K562 (cell line): ENCODE measurements around the gene PBRM1. TPM values are rescaled to one million over a fixed set of nuclear protein-coding genes. Genes with fewer than 3 reads are reported as not detected.

Experiments used
- ATAC-seq: fragments of 200-7000 bp; cut with Tn5 transposase; 3 replicates; pipeline ENCODE4 v1.9.1; 2020; ENCODE audit warnings: moderate library complexity
- BruUV-seq: library from RNA; stranded (reverse); fragments of 400-500 nt; replicated peaks from 2 replicates; lab custom pipeline; 2021; lab: Mats Ljungman, UMichigan
- CTCF ChIA-PET: fragments of 300-600 bp; formaldehyde crosslinking; extraction: SDS; loops from one replicate; lab custom pipeline; 2021; ENCODE audit warnings: low intra/inter-chr PET ratio; lab: Yijun Ruan, JAX
- POLR2A ChIA-PET: fragments of 300-600, 350-650 bp; sonication (Branson Sonifier 250); formaldehyde crosslinking; extraction: SDS; loops from one replicate; lab custom pipeline; 2021; ENCODE audit warnings: antibody characterized with exemption, inconsistent platforms; lab: Yijun Ruan, JAX
- DNase-seq, 4 experiments: peaks; one replicate each; pipeline versions ENCODE4 v3.0.0 to v3.0.0-alpha.2; 2011 to 2018; ENCODE audit warnings: low spot score in 3 of 4, mixed read lengths in 3 of 4; ENCODE audit errors: extremely low read depth in 1 of 4
- FAIRE-seq: peaks from 2 replicates; lab custom pipeline; 2011; peaks lifted over from hg19 to GRCh38; lab: Jason Lieb, UNC
- H2AFZ ChIP-seq: 2 replicates; pipeline ENCODE4 v1.6.0; 2011; ENCODE audit warnings: low read depth, low read length, control low read depth, inconsistent platforms
- H3K27ac ChIP-seq: fragments of 200-600 bp; 3 replicates; pipeline ENCODE4 v1.8.0; 2011; ENCODE audit warnings: low read depth, mild to moderate bottlenecking, control low read depth, inconsistent platforms, low read length, moderate library complexity, mixed read lengths; ENCODE audit errors: extremely low read depth
- H3K27me3 ChIP-seq, 2 experiments: fragments of 300-600 bp in 1 of 2; 2 replicates in 1 of 2; 3 replicates in 1 of 2; pipeline versions ENCODE4 v1.6.0 to v1.8.0; 2011; ENCODE audit warnings: inconsistent platforms in 2 of 2, low read length in 2 of 2, mild to moderate bottlenecking in 1 of 2, mixed read lengths in 1 of 2, moderate library complexity in 1 of 2; ENCODE audit not compliant: control insufficient read depth in 2 of 2, insufficient read depth in 2 of 2
- H3K36me3 ChIP-seq: fragments of 300-600 bp; 3 replicates; pipeline ENCODE4 v1.8.0; 2011; ENCODE audit warnings: mild to moderate bottlenecking, low read length, inconsistent platforms; ENCODE audit not compliant: control insufficient read depth, insufficient read depth
- H3K4me1 ChIP-seq, 2 experiments: fragments of 200-600 bp in 1 of 2; replicated peaks in 1 of 2; 2 replicates in 1 of 2; 3 replicates in 1 of 2; pipeline versions ENCODE4 v1.5.1 to v1.8.0; 2011; ENCODE audit warnings: inconsistent platforms in 2 of 2, low read length in 2 of 2, mild to moderate bottlenecking in 1 of 2, mixed read lengths in 1 of 2, moderate library complexity in 1 of 2; ENCODE audit not compliant: control insufficient read depth in 2 of 2, insufficient read depth in 2 of 2
- H3K4me2 ChIP-seq: 2 replicates; pipeline ENCODE4 v1.6.1; 2011; ENCODE audit warnings: low read length, control low read depth, inconsistent platforms, mixed read lengths; ENCODE audit not compliant: insufficient read depth
- H3K4me3 ChIP-seq: fragments of 200-600 bp; sonication (generic), shearing (Covaris generic); 2 replicates; pipeline ENCODE4 v1.5.1; 2016; ENCODE audit warnings: control low read depth, inconsistent platforms
- H3K79me2 ChIP-seq: fragments of 200-600 bp; 3 replicates; pipeline ENCODE4 v1.8.0; 2011; ENCODE audit warnings: low read length, inconsistent platforms; ENCODE audit not compliant: control insufficient read depth, insufficient read depth
- H3K9ac ChIP-seq, 2 experiments: 2 replicates each; pipeline versions ENCODE4 v1.6.0 to v1.6.1; 2011; ENCODE audit warnings: low read depth in 2 of 2, low read length in 2 of 2, control low read depth in 1 of 2, inconsistent platforms in 1 of 2, mild to moderate bottlenecking in 1 of 2, mixed read lengths in 1 of 2; ENCODE audit not compliant: insufficient read depth in 1 of 2
- H3K9me1 ChIP-seq: one replicate; pipeline ENCODE4 v1.6.0; 2011; ENCODE audit warnings: inconsistent platforms, mild to moderate bottlenecking, low read length, moderate library complexity; ENCODE audit not compliant: control insufficient read depth, insufficient read depth
- H3K9me3 ChIP-seq: replicated peaks from 2 replicates; pipeline ENCODE4 v1.5.1; 2011; ENCODE audit warnings: low read depth, low read length, inconsistent platforms; ENCODE audit not compliant: control insufficient read depth, insufficient read depth
- H4K20me1 ChIP-seq: replicated peaks from 2 replicates; pipeline ENCODE4 v1.6.1; 2011; ENCODE audit warnings: low read length, inconsistent platforms, mixed read lengths; ENCODE audit not compliant: control insufficient read depth, insufficient read depth
- CBX3 ChIP-seq, 2 experiments: IDR thresholded peaks; 1 replicate in 1 of 2; 2 replicates in 1 of 2; pipeline ENCODE4 v1.6.1; 2012; ENCODE audit warnings: inconsistent platforms in 2 of 2, low read length in 2 of 2, borderline replicate concordance in 1 of 2, control low read depth in 1 of 2
- CEBPB ChIP-seq: fragments of 450-650 bp; IDR thresholded peaks from 2 replicates; pipeline ENCODE4 v1.6.1; 2016; ENCODE audit warnings: missing genetic modification characterization, missing compliant biosample characterization
- FOSL1 ChIP-seq: fragments of 200-800 bp; sonication (Bioruptor generic); conservative IDR thresholded peaks from 2 replicates; pipeline ENCODE4 v1.6.1; 2016; ENCODE audit warnings: missing genetic modification characterization, missing compliant biosample characterization
- KAT7 ChIP-seq: sonication (generic); formaldehyde crosslinking; IDR thresholded peaks from 2 replicates; pipeline ENCODE4 v1.8.0; 2022; ENCODE audit warnings: missing genetic modification reagents, mild to moderate bottlenecking, borderline replicate concordance
- KLF16 ChIP-seq: IDR thresholded peaks from 2 replicates; pipeline ENCODE4 v1.6.1; 2016; ENCODE audit warnings: antibody characterized with exemption
- PREB ChIP-seq: sonication (generic); formaldehyde crosslinking; IDR thresholded peaks from 2 replicates; pipeline ENCODE4 v1.8.1; 2023; ENCODE audit warnings: mild to moderate bottlenecking, missing genetic modification reagents
- TAF9B ChIP-seq: fragments of 450-650 bp; IDR thresholded peaks from 2 replicates; pipeline ENCODE4 v1.6.1; 2018; ENCODE audit warnings: mild to moderate bottlenecking; ENCODE audit not compliant: partially characterized antibody
- ZNF583 ChIP-seq: fragments of 250-450 bp; sonication (Bioruptor Pico); IDR thresholded peaks from 2 replicates; pipeline ENCODE4 v1.4.0; 2020
- in situ Hi-C: fragments of 300-500 bp; cut with MboI; formaldehyde crosslinking; loops from 4 replicates; pipeline ENCODE4 v1.15.0; 2018; ENCODE audit warnings: inconsistent platforms, mixed read lengths
- intact Hi-C: fragments of 100-400 bp; cut with micrococcal nuclease; formaldehyde crosslinking; loops from 2 replicates; pipeline ENCODE4 v1.14.2; 2022
- polyA plus RNA-seq, 8 experiments: library from polyadenylated mRNA; depleted of rRNA in 4 of 8; stranded (reverse) in 5 of 8; unstranded in 3 of 8; fragments of >200 nt; fragmentation: Nextera tagmentation in 2 of 8; fragmentation: Illumina TruSeq in 1 of 8; extraction: Ambion mirVana in 2 of 8; extraction: Trizol in 1 of 8; gene quantifications; 2 replicates each; pipeline versions ENCODE4 v1.2.1 to v1.2.3, GENCODE V29; 2011 to 2014; ENCODE audit warnings: inconsistent platforms in 1 of 8, missing spikeins in 1 of 8
- total RNA-seq, 7 experiments: library from RNA; depleted of rRNA in 6 of 7; stranded (reverse); fragments of >200 nt in 6 of 7; fragmentation: Illumina TruSeq in 2 of 7; extraction: Trizol in 2 of 7; gene quantifications; 2 replicates each; pipeline versions ENCODE4 v1.2.1 to v1.2.3, GENCODE V29; 2011 to 2021; ENCODE audit warnings: low replicate concordance in 1 of 7

The PBRM1 gene
- total and polyA plus RNA-seq, 9 of the 15 experiments (the other 6 are each of a cell fraction or from before 2014, with no cell fraction given): 3.9 to 31.8 (median 19.0) TPM

- TF ChIP-seq PREB (CRISPR knock-in tag) (no peak), KAT7 (CRISPR knock-in tag) (no peak), FOSL1 (tag) (0 out of 2 replicates have a peak, but pooled peaks have one; percentile 22), CEBPB (tag) (no peak), KLF16 (no peak)
These were observed 79.2 kb downstream of the PBRM1 start (continued) for GRCh38 chr3:52606373-52607085.

- POLR2A ChIA-PET: no interaction called here
- Histone ChIP-seq H3K9me1 (no peaks in the 10 kb centered on the region), H4K20me1 (no peaks in the 10 kb centered on the region), H3K79me2 (no peaks in the 10 kb centered on the region), H3K9ac (no peak overlapping the region), H3K9me3 (peaks cover 6% of the 10 kb centered on the region; the same call in 1 of the 2 replicates), H3K36me3 (peaks cover 34% of the 10 kb centered on the region; the same call in 2 of the 3 replicates), H3K4me1 (no peaks in the 10 kb centered on the region), H3K4me2 (no peak overlapping the region), H2AFZ (no peak overlapping the region), H3K4me3 (no peak overlapping the region), H3K27me3 (no peaks in the 10 kb centered on the region), H3K27ac (no peak overlapping the region)
- no peak for ATAC-seq
- DNase-seq: no peak
- CTCF ChIA-PET: no interaction called here
- no TSS peak for BruUV-seq
- no peak for FAIRE-seq
- TF ChIP-seq TAF9B: no peak
- TF ChIP-seq CBX3 (IDR thresholded peaks at IDR 0.05; ENCODE audit: borderline replicate concordance in 1 of 2, low read length in 2 of 2): 0 out of 3 replicates have a peak, but pooled peaks of 1 of the 2 experiments have one; percentile 51
- peak; percentile 85; the same call in 1 of the 2 replicates for TF ChIP-seq ZNF583 (CRISPR knock-in tag)
- in situ Hi-C loops: no loop called here
- intact Hi-C loops: no loop called here
These were observed 85.5 kb downstream of the PBRM1 start for GRCh38 chr3:52600258-52600657.
